Measurements from ENCODE around the gene NFIX. TPM values are rescaled to one million over a fixed set of nuclear protein-coding genes. Genes with fewer than 3 reads are reported as not detected.

The NFIX gene
- total RNA-seq, 4 donors from 2014 or later: 25.4 to 53.1 (median 29.3) TPM

GRCh38 chr19:13011653-13012389, 16.5 kb downstream of the NFIX start:
- in situ Hi-C loops (cut with MboI; ENCODE audit: low pct_ligation_motif_present in 1 of 4, low pct_unique_long_range_greater_than_20kb in 1 of 4, low sequenced_read_pairs in 3 of 4) (no loop called here), intact Hi-C loops (cut with DNase I; ENCODE audit: low total_unique reads) (loop anchor here (10.0 kb wide), 1 partner anchor 53 kb away; no protein-coding TSS in a partner anchor)
- DNase-seq: no peak
- H3K4me1 ChIP-seq: peaks cover 48 to 95% (median 83%) of the 10 kb centered on the region in 4 donors
- no peak for TF ChIP-seq POLR2A (IDR thresholded peaks at IDR 0.05)
- no peak for TF ChIP-seq CTCF (IDR thresholded peaks at IDR 0.05)
- TF ChIP-seq EP300 (IDR thresholded peaks at IDR 0.05; ENCODE audit: low read depth): no peak
- no peak for TF ChIP-seq POLR2AphosphoS5 (IDR thresholded peaks at IDR 0.05)
- H3K36me3 ChIP-seq: no peaks in the 10 kb centered on the region
- H3K9me3 ChIP-seq: no peaks in the 10 kb centered on the region
- H3K4me3 ChIP-seq: no peak overlapping the region
- 80% methylated on average over 52 of the region's 54 CpGs; no CpG with 5 or more reads in 1 of the 2 donors for WGBS, 2 donors (ENCODE audit: low coverage in 1 of 2)
- H3K27ac ChIP-seq: peak overlapping the region; percentile 87 to 91 (median 90)
- peaks cover 18% of the 10 kb centered on the region for H3K27me3 ChIP-seq

- H3K27ac ChIP-seq: peak overlapping the region; percentile 87 to 91 (median 90)
- 71% methylated on average over 8 of the region's 23 CpGs; no CpG with 5 or more reads in 1 of the 2 donors for WGBS, 2 donors (ENCODE audit: low coverage in 1 of 2)
- H3K27me3 ChIP-seq: peaks cover 18% of the 10 kb centered on the region
- peak overlapping the region in 1 of 4 donors; percentile 44 for H3K4me3 ChIP-seq
- H3K36me3 ChIP-seq: no peaks in the 10 kb centered on the region
- in situ Hi-C loops (cut with MboI; ENCODE audit: low pct_ligation_motif_present in 1 of 4, low pct_unique_long_range_greater_than_20kb in 1 of 4, low sequenced_read_pairs in 3 of 4): no loop called here
- H3K9me3 ChIP-seq: no peaks in the 10 kb centered on the region
- DNase-seq: no peak
- peaks cover 46 to 93% (median 81%) of the 10 kb centered on the region in 4 donors for H3K4me1 ChIP-seq
- TF ChIP-seq POLR2AphosphoS5 (IDR thresholded peaks at IDR 0.05) (no peak), POLR2A (IDR thresholded peaks at IDR 0.05) (no peak), CTCF (IDR thresholded peaks at IDR 0.05) (no peak), EP300 (IDR thresholded peaks at IDR 0.05; ENCODE audit: low read depth) (no peak)
- intact Hi-C loops (cut with DNase I; ENCODE audit: low total_unique reads): loop anchor here (10.0 kb wide), 1 partner anchor 52 kb away; no protein-coding TSS in a partner anchor
Observed at GRCh38 chr19:13012390-13012689, 17.1 kb downstream of the NFIX start.

GRCh38 chr19:13012690-13013608, 17.7 kb downstream of the NFIX start:
- no peaks in the 10 kb centered on the region for H3K36me3 ChIP-seq
- H3K27me3 ChIP-seq: peaks cover 18% of the 10 kb centered on the region
- peaks cover 40 to 93% (median 81%) of the 10 kb centered on the region in 4 donors for H3K4me1 ChIP-seq
- peak; percentile 74 for DNase-seq
- peak overlapping the region; percentile 87 to 91 (median 90) for H3K27ac ChIP-seq
- TF ChIP-seq CTCF (IDR thresholded peaks at IDR 0.05): no peak
- no peak for TF ChIP-seq POLR2A (IDR thresholded peaks at IDR 0.05)
- TF ChIP-seq EP300 (IDR thresholded peaks at IDR 0.05; ENCODE audit: low read depth): no peak
- TF ChIP-seq POLR2AphosphoS5 (IDR thresholded peaks at IDR 0.05): peak in 1 of 3 donors; percentile 48
- intact Hi-C loops (cut with DNase I; ENCODE audit: low total_unique reads) (loop anchor here (10.0 kb wide), 1 partner anchor 52 kb away; no protein-coding TSS in a partner anchor), in situ Hi-C loops (cut with MboI; ENCODE audit: low pct_ligation_motif_present in 1 of 4, low pct_unique_long_range_greater_than_20kb in 1 of 4, low sequenced_read_pairs in 3 of 4) (no loop called here)
- WGBS, 2 donors (ENCODE audit: low coverage in 1 of 2): 32% methylated on average over 52 of the region's 52 CpGs; no CpG with 5 or more reads in 1 of the 2 donors
- H3K4me3 ChIP-seq: peak overlapping the region in 3 of 4 donors; percentile 4 to 44 (median 14)
- H3K9me3 ChIP-seq: no peaks in the 10 kb centered on the region

- peaks cover 36 to 91% (median 81%) of the 10 kb centered on the region in 4 donors for H3K4me1 ChIP-seq
- H3K4me3 ChIP-seq: peak overlapping the region in 3 of 4 donors; percentile 9 to 44 (median 14)
- no peaks in the 10 kb centered on the region for H3K9me3 ChIP-seq
- intact Hi-C loops (cut with DNase I; ENCODE audit: low total_unique reads): loop anchor here (10.0 kb wide), 1 partner anchor 51 kb away; no protein-coding TSS in a partner anchor
- WGBS, 2 donors (ENCODE audit: low coverage in 1 of 2): 35 to 62% methylated on average over 20 of the region's 20 CpGs
- no peaks in the 10 kb centered on the region for H3K36me3 ChIP-seq
- H3K27me3 ChIP-seq: peaks cover 18% of the 10 kb centered on the region
- H3K27ac ChIP-seq: peak overlapping the region; percentile 87 to 91 (median 90)
- TF ChIP-seq CTCF (IDR thresholded peaks at IDR 0.05): no peak
- TF ChIP-seq POLR2AphosphoS5 (IDR thresholded peaks at IDR 0.05): no peak
- no peak for TF ChIP-seq EP300 (IDR thresholded peaks at IDR 0.05; ENCODE audit: low read depth)
- no peak for TF ChIP-seq POLR2A (IDR thresholded peaks at IDR 0.05)
- in situ Hi-C loops (cut with MboI; ENCODE audit: low pct_ligation_motif_present in 1 of 4, low pct_unique_long_range_greater_than_20kb in 1 of 4, low sequenced_read_pairs in 3 of 4): no loop called here
- DNase-seq: no peak
Observed at GRCh38 chr19:13013649-13014048, 18.4 kb downstream of the NFIX start.
